HL-60 (cell line): ENCODE measurements around the gene DNAJC18.

Experiments
- DNase-seq, 2 experiments: peaks; one replicate each; pipeline ENCODE4 v3.0.0-alpha.2; 2010 to 2020; ENCODE audit warnings: low read depth in 1 of 2, low spot score in 1 of 2
- H3K27ac ChIP-seq: fragments of 250-450 bp; sonication (Bioruptor Pico); replicated peaks from 2 replicates; pipeline ENCODE4 v1.5.1; 2020; ENCODE audit warnings: mild to moderate bottlenecking, moderate library complexity
- H3K27me3 ChIP-seq: fragments of 250-450 bp; sonication (Bioruptor Pico); 2 replicates; pipeline ENCODE4 v1.5.1; 2021; ENCODE audit warnings: mild to moderate bottlenecking, moderate library complexity; ENCODE audit not compliant: insufficient read depth, poor library complexity, severe bottlenecking
- H3K4me3 ChIP-seq: replicated peaks from 2 replicates; pipeline ENCODE4 v1.5.1; 2011; ENCODE audit warnings: mild to moderate bottlenecking, control low read depth, low read length; ENCODE audit not compliant: insufficient read depth
- CTCF ChIP-seq: IDR thresholded peaks from one replicate; pipeline ENCODE4 v1.5.1; 2011; ENCODE audit warnings: low read length, control low read depth, inconsistent platforms; ENCODE audit not compliant: insufficient read depth
- GABPA ChIP-seq: IDR thresholded peaks from 2 replicates; pipeline ENCODE4 v1.6.1; 2012; ENCODE audit warnings: low read depth
- POLR2AphosphoS5 ChIP-seq: IDR thresholded peaks from 2 replicates; pipeline ENCODE4 v1.6.1; 2012; ENCODE audit warnings: low read depth
- REST ChIP-seq: IDR thresholded peaks from 2 replicates; pipeline ENCODE4 v1.6.1; 2012; ENCODE audit warnings: low read depth; ENCODE audit not compliant: insufficient replicate concordance
- SPI1 ChIP-seq: IDR thresholded peaks from 2 replicates; pipeline ENCODE4 v1.6.1; 2012; ENCODE audit warnings: low read depth, mild to moderate bottlenecking, borderline replicate concordance

DNAJC18 gene

GRCh38 chr5:139368613-139369012, 70.7 kb downstream of the DNAJC18 start:
- Histone ChIP-seq H3K27ac (no peak overlapping the region), H3K4me3 (no peak overlapping the region), H3K27me3 (no peaks in the 10 kb centered on the region)
- DNase-seq: no peak
- TF ChIP-seq POLR2AphosphoS5: no peak
- no peak for TF ChIP-seq SPI1
- no peak for TF ChIP-seq CTCF
- TF ChIP-seq REST: no peak
- TF ChIP-seq GABPA: no peak

GRCh38 chr5:139364466-139364865, 74.9 kb downstream of the DNAJC18 start:
- no peak overlapping the region for H3K27ac ChIP-seq
- H3K4me3 ChIP-seq: no peak overlapping the region
- TF ChIP-seq GABPA (no peak), CTCF (no peak), REST (no peak), SPI1 (no peak), POLR2AphosphoS5 (no peak)
- no peak for DNase-seq
- no peaks in the 10 kb centered on the region for H3K27me3 ChIP-seq

- H3K27ac ChIP-seq: no peak overlapping the region
- no peak for TF ChIP-seq REST
- no peak for TF ChIP-seq SPI1
- TF ChIP-seq POLR2AphosphoS5: no peak
- TF ChIP-seq CTCF: no peak
- no peak for TF ChIP-seq GABPA
- no peaks in the 10 kb centered on the region for H3K27me3 ChIP-seq
- H3K4me3 ChIP-seq: no peak overlapping the region
- no peak for DNase-seq
Observed at GRCh38 chr5:139363937-139364336, 75.4 kb downstream of the DNAJC18 start.
